SK-N-SH (cell line): ENCODE data around the gene PCYOX1L. TPM values are rescaled to one million over a fixed set of nuclear protein-coding genes. Genes with fewer than 3 reads are reported as not detected.
A peak's percentile ranks its signal among the peaks of the same experiment; 100 is the strongest.

Experiments used
- CTCF ChIA-PET: fragments of 300-600, 350-600 bp; formaldehyde crosslinking; extraction: SDS; loops from one replicate; lab custom pipeline; 2021; lab: Yijun Ruan, JAX
- POLR2A ChIA-PET: fragments of 350-600 bp; sonication (Branson Sonifier 250); formaldehyde crosslinking; extraction: SDS; loops from one replicate; lab custom pipeline; 2020; ENCODE audit warnings: antibody characterized with exemption, inconsistent platforms; lab: Yijun Ruan, JAX
- DNase-seq: peaks from one replicate; pipeline ENCODE4 v3.0.0; 2012
- H2AFZ ChIP-seq: fragments of 200-600 bp; sonication (generic); 2 replicates; pipeline ENCODE4 v1.8.1; 2016; ENCODE audit warnings: antibody characterized with exemption, mild to moderate bottlenecking, low read depth
- H3F3A ChIP-seq: fragments of 200-600 bp; sonication (generic); replicated peaks from 2 replicates; pipeline ENCODE3; 2016; ENCODE audit warnings: antibody characterized with exemption, mild to moderate bottlenecking; ENCODE audit not compliant: insufficient read depth
- H3K27ac ChIP-seq, 2 experiments: fragments of 200-500 bp in 1 of 2; fragments of 200-600 bp in 1 of 2; sonication (Bioruptor generic) in 1 of 2; sonication (generic), shearing (Covaris generic) in 1 of 2; 2 replicates each; pipeline versions ENCODE4 v1.5.1 to v1.6.1; 2014 to 2016; ENCODE audit warnings: low read depth in 2 of 2, inconsistent platforms in 1 of 2, low read length in 1 of 2, mild to moderate bottlenecking in 1 of 2, mixed read lengths in 1 of 2
- H3K27me3 ChIP-seq: fragments of 200-600 bp; sonication (generic), shearing (Covaris generic); 2 replicates; pipeline ENCODE4 v1.6.1; 2016; ENCODE audit warnings: mixed run types; ENCODE audit not compliant: insufficient read depth
- H3K36me3 ChIP-seq, 2 experiments: fragments of 200-500 bp in 1 of 2; fragments of 200-600 bp in 1 of 2; sonication (Bioruptor generic) in 1 of 2; sonication (generic) in 1 of 2; replicated peaks in 1 of 2; 2 replicates each; pipeline versions ENCODE3 to v1.5.1; 2014 to 2016; ENCODE audit warnings: low read length in 1 of 2, mild to moderate bottlenecking in 1 of 2; ENCODE audit not compliant: insufficient read depth in 2 of 2, control insufficient read depth in 1 of 2
- H3K4me1 ChIP-seq, 2 experiments: fragments of 200-500 bp in 1 of 2; fragments of 200-600 bp in 1 of 2; sonication (Bioruptor generic) in 1 of 2; sonication (generic), shearing (Covaris generic) in 1 of 2; 2 replicates each; pipeline versions ENCODE4 v1.5.1 to v1.6.1; 2014 to 2016; ENCODE audit warnings: low read depth in 1 of 2, low read length in 1 of 2, mixed run types in 1 of 2; ENCODE audit not compliant: insufficient read depth in 2 of 2, control insufficient read depth in 1 of 2
- H3K4me2 ChIP-seq: fragments of 200-600 bp; sonication (generic), shearing (Covaris generic); 2 replicates; pipeline ENCODE4 v1.6.1; 2017; ENCODE audit warnings: mixed run types
- H3K4me3 ChIP-seq, 2 experiments: fragments of 200-500 bp in 1 of 2; fragments of 200-600 bp in 1 of 2; sonication (Bioruptor generic) in 1 of 2; sonication (generic), shearing (Covaris generic) in 1 of 2; 2 replicates each; pipeline versions ENCODE4 v1.5.1 to v1.8.1; 2014 to 2016; ENCODE audit warnings: low read depth in 2 of 2, inconsistent platforms in 1 of 2, low read length in 1 of 2, mild to moderate bottlenecking in 1 of 2, mixed read lengths in 1 of 2, moderate library complexity in 1 of 2
- H3K79me2 ChIP-seq: fragments of 200-600 bp; sonication (generic); 2 replicates; pipeline ENCODE4 v1.8.1; 2017; ENCODE audit warnings: mild to moderate bottlenecking; ENCODE audit not compliant: insufficient read depth
- H3K9ac ChIP-seq: fragments of 200-600 bp; sonication (generic); 2 replicates; pipeline ENCODE4 v1.6.1; 2017; ENCODE audit warnings: mixed run types
- H3K9me2 ChIP-seq: fragments of 200-600 bp; sonication (generic); 2 replicates; pipeline ENCODE4 v1.6.1; 2017; ENCODE audit warnings: mixed run types
- H3K9me3 ChIP-seq: fragments of 200-600 bp; sonication (generic); 2 replicates; pipeline ENCODE4 v1.6.1; 2017; ENCODE audit warnings: mixed run types, mild to moderate bottlenecking, moderate library complexity
- H4K20me1 ChIP-seq: fragments of 200-600 bp; sonication (generic); 2 replicates; pipeline ENCODE4 v1.6.1; 2017; ENCODE audit warnings: mild to moderate bottlenecking, mixed run types; ENCODE audit not compliant: insufficient read depth
- CHD2 ChIP-seq: fragments of 150-350 bp; IDR thresholded peaks from 2 replicates; pipeline ENCODE4 v1.6.1; 2018; ENCODE audit warnings: low read length; ENCODE audit not compliant: partially characterized antibody
- ELF1 ChIP-seq: IDR thresholded peaks from 2 replicates; pipeline ENCODE4 v1.4.0; 2012
- EP300 ChIP-seq, 2 experiments: IDR thresholded peaks; 2 replicates each; pipeline versions ENCODE4 v1.4.0 to v1.6.1; 2012; ENCODE audit warnings: borderline replicate concordance in 1 of 2, low read depth in 1 of 2, low read length in 1 of 2
- EZH2phosphoT487 ChIP-seq: fragments of 200-600 bp; sonication (generic); IDR thresholded peaks from 2 replicates; pipeline ENCODE4 v1.6.1; 2017; ENCODE audit warnings: low read depth, mixed run types, mild to moderate bottlenecking, antibody characterized with exemption, moderate library complexity, borderline replicate concordance
- FOSL2 ChIP-seq: IDR thresholded peaks from 2 replicates; pipeline ENCODE4 v1.4.0; 2012; ENCODE audit warnings: low read depth, mild to moderate bottlenecking, moderate library complexity, borderline replicate concordance
- FOXJ3 ChIP-seq: sonication (generic); formaldehyde crosslinking; IDR thresholded peaks from 2 replicates; pipeline ENCODE4 v1.5.1; 2020; ENCODE audit warnings: mild to moderate bottlenecking, missing genetic modification reagents
- GABPA ChIP-seq: IDR thresholded peaks from 2 replicates; pipeline ENCODE4 v1.4.0; 2012; ENCODE audit warnings: low read depth, mild to moderate bottlenecking
- MAX ChIP-seq: IDR thresholded peaks from 2 replicates; pipeline ENCODE4 v1.4.0; 2012; ENCODE audit warnings: low read depth
- MEF2A ChIP-seq: IDR thresholded peaks from 2 replicates; pipeline ENCODE4 v1.4.0; 2012; ENCODE audit warnings: low read depth, borderline replicate concordance
- MXI1 ChIP-seq: IDR thresholded peaks from 2 replicates; pipeline ENCODE4 v1.6.1; 2012; ENCODE audit warnings: mild to moderate bottlenecking, low read depth, low read length, improper control_type of control experiment
- NFIC ChIP-seq: IDR thresholded peaks from 2 replicates; pipeline ENCODE4 v1.4.0; 2012; ENCODE audit warnings: borderline replicate concordance
- POLR2AphosphoS5 ChIP-seq: IDR thresholded peaks from 2 replicates; pipeline ENCODE4 v1.6.1; 2012; ENCODE audit warnings: low read depth, low read length
- RCOR1 ChIP-seq: fragments of 150-350 bp; IDR thresholded peaks from 2 replicates; pipeline ENCODE4 v1.6.1; 2017; ENCODE audit warnings: antibody characterized with exemption, low read length
- REST ChIP-seq: IDR thresholded peaks from 2 replicates; pipeline ENCODE4 v1.6.1; 2012; ENCODE audit warnings: mild to moderate bottlenecking, low read depth, low read length, moderate library complexity
- RXRA ChIP-seq: IDR thresholded peaks from 2 replicates; pipeline ENCODE4 v1.4.0; 2012; ENCODE audit warnings: low read depth, mild to moderate bottlenecking, borderline replicate concordance
- WGBS: methylation state at CpG from one replicate; pipeline ENCODE4 v1.1.6; 2017; ENCODE audit warnings: low lambda C conversion rate; 5-methylcytosine and 5-hydroxymethylcytosine counted together
- polyA plus RNA-seq, 3 experiments: library from polyadenylated mRNA; depleted of rRNA; stranded (reverse); fragments of >200 nt; gene quantifications; 2 replicates each; pipeline ENCODE4 v1.2.3, GENCODE V29; 2012

The PCYOX1L gene
- polyA plus RNA-seq, 1 of the 3 experiments (the other 2 are of a cell fraction), result 17.5 TPM

GRCh38 chr5:149372932-149373331, 15.1 kb downstream of the PCYOX1L start (continued):
- no peak for TF ChIP-seq MAX
- no peak for TF ChIP-seq GABPA
- TF ChIP-seq FOXJ3 (CRISPR knock-in tag), result no peak
- no peak for TF ChIP-seq RCOR1
- TF ChIP-seq ELF1, result no peak
- TF ChIP-seq FOSL2, result no peak

GRCh38 chr5:149374303-149374702, 16.5 kb downstream of the PCYOX1L start:
- Histone ChIP-seq H4K20me1 (no peaks in the 10 kb centered on the region), H3K4me1 (peaks cover 0 to 9% of the 10 kb centered on the region in 2 experiments; a peak in 1 of 4 replicates), H3F3A (no peaks in the 10 kb centered on the region), H3K9me2 (no peaks in the 10 kb centered on the region), H2AFZ (no peak overlapping the region), H3K27ac (no peak overlapping the region), H3K79me2 (no peaks in the 10 kb centered on the region), H3K4me3 (no peak overlapping the region), H3K27me3 (no peaks in the 10 kb centered on the region), H3K36me3 (no peaks in the 10 kb centered on the region), H3K4me2 (no peak overlapping the region), H3K9ac (no peak overlapping the region), H3K9me3 (no peaks in the 10 kb centered on the region)
- WGBS, result 89% methylated on average over 7 of the region's 20 CpGs
- no peak for TF ChIP-seq RXRA
- no peak for TF ChIP-seq EZH2phosphoT487
- no peak for TF ChIP-seq EP300 (IDR thresholded peaks at IDR 0.05; ENCODE audit: borderline replicate concordance in 1 of 2, low read depth in 1 of 2, low read length in 1 of 2)
- no peak for TF ChIP-seq REST
- no peak for TF ChIP-seq MEF2A
- no peak for TF ChIP-seq NFIC
- TF ChIP-seq POLR2AphosphoS5, result no peak
- no peak for TF ChIP-seq MXI1
- TF ChIP-seq CHD2, result no peak
- DNase-seq, result peak; percentile 6
- ChIA-PET POLR2A (interaction anchor here (1.3 kb wide), 1 partner anchor 12 kb away, joined by 3 read pairs; no protein-coding TSS in a partner anchor), CTCF (interaction anchor here (1.4 to 41.4 kb wide), 7 partner anchors 8 to 191 kb away, joined by 4 to 1751 read pairs (median 29); partner anchors contain the start of gene IL17B)
